Kidney epithelial cell (primary cell): ENCODE data around the gene MOBP. TPM values are rescaled to one million over a fixed set of nuclear protein-coding genes. Genes with fewer than 3 reads are reported as not detected.

Experiments used
- DNase-seq: peaks from one replicate; pipeline ENCODE4 v3.0.0-alpha.2; 2010; ENCODE audit warnings: low read depth
- H3K27me3 ChIP-seq: 2 replicates; pipeline ENCODE4 v1.6.0; 2011; ENCODE audit warnings: low read length; ENCODE audit not compliant: control insufficient read depth, insufficient read depth
- H3K36me3 ChIP-seq: 2 replicates; pipeline ENCODE4 v1.5.1; 2011; ENCODE audit warnings: low read length; ENCODE audit not compliant: control insufficient read depth, insufficient read depth
- H3K4me3 ChIP-seq: 2 replicates; pipeline ENCODE4 v1.5.1; 2011; ENCODE audit warnings: low read depth, mild to moderate bottlenecking, control low read depth, low read length
- total RNA-seq: library from RNA; depleted of rRNA; stranded (reverse); fragments of >200 nt; gene quantifications from 2 replicates; pipeline ENCODE4 v1.2.3, GENCODE V29; 2015
- TF ChIP-seq, protein P1 (sequence below): IDR thresholded peaks from 2 replicates; pipeline ENCODE4 v1.5.1; 2011; ENCODE audit warnings: mild to moderate bottlenecking, moderate library complexity, low read length, control low read depth, inconsistent platforms; ENCODE audit not compliant: insufficient read depth, poor library complexity, severe bottlenecking

Gene MOBP
- total RNA-seq, 1 donor from 2014 or later, result 0.08 TPM

DNA sequence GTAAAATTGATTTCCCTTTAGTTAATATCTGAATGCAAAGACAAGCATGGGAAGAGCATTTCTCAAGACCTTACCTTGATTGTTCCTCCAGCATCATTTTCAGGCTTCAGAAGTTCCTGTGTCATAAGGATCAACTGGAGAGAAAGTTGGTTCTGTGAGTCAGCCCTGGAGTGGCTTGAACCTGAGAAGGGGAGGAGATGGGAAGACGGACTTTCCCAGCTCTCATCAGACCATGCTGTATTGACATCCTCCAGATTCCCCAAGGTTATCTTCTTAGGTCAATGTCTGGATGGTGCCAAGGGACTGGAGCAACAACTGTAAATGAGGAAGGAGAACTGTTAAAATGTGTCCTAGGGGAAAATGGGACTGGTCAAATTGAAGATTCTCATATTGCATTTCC lies 40.0 kb upstream of the MOBP start:
- no peak for DNase-seq
- Histone ChIP-seq H3K4me3 (no peak overlapping the region), H3K27me3 (no peaks in the 10 kb centered on the region), H3K36me3 (no peaks in the 10 kb centered on the region)
- TF ChIP-seq, protein P1, sequence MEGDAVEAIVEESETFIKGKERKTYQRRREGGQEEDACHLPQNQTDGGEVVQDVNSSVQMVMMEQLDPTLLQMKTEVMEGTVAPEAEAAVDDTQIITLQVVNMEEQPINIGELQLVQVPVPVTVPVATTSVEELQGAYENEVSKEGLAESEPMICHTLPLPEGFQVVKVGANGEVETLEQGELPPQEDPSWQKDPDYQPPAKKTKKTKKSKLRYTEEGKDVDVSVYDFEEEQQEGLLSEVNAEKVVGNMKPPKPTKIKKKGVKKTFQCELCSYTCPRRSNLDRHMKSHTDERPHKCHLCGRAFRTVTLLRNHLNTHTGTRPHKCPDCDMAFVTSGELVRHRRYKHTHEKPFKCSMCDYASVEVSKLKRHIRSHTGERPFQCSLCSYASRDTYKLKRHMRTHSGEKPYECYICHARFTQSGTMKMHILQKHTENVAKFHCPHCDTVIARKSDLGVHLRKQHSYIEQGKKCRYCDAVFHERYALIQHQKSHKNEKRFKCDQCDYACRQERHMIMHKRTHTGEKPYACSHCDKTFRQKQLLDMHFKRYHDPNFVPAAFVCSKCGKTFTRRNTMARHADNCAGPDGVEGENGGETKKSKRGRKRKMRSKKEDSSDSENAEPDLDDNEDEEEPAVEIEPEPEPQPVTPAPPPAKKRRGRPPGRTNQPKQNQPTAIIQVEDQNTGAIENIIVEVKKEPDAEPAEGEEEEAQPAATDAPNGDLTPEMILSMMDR, result no peak

- Histone ChIP-seq H3K4me3 (no peak overlapping the region), H3K36me3 (no peaks in the 10 kb centered on the region), H3K27me3 (no peaks in the 10 kb centered on the region)
- TF ChIP-seq, protein P1, result no peak
- no peak for DNase-seq
Measured at GRCh38 chr3:39428745-39429201, 38.7 kb upstream of the MOBP start.

DNA sequence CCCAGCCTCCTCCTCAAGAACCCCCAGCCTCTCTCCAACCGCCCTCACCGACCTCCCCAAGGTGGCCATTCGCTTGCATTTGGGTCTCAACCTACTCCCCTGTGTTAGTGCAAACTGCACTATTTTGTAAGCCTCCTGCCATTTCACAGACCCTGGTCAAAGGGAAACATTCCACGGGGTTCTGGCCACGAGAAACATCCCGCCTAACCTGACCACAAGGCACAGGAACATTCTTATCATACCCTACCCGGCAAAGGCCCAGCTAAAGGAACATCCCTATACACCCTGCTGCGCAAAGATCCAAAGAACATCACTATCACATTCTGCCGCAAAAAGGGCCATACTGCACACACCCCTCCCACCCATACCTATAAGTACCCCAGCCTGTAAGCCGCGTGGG lies 38.0 kb upstream of the MOBP start:
- H3K36me3 ChIP-seq, result no peaks in the 10 kb centered on the region
- TF ChIP-seq, protein P1, result no peak
- DNase-seq, result no peak
- no peaks in the 10 kb centered on the region for H3K27me3 ChIP-seq
- H3K4me3 ChIP-seq, result no peak overlapping the region

DNA sequence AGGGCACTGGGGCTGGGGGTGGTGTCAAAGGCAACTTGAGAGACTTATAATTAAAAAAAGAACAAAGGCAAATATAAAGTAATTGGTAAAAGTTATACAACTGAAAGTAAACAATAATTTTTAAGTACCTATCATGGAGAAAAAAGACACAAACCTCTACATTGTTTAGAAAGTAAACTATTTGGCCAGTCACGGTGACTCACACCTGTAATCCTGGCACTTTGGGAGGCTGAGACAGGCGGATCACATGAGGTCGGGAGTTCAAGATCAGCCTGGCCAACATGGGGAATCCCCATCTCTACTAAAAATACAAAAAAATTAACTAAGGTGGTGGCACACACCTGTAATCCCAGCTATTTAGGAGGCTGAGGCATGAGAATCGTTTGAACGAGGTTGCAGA lies 35.1 kb upstream of the MOBP start:
- H3K27me3 ChIP-seq, result no peaks in the 10 kb centered on the region
- TF ChIP-seq, protein P1, result no peak
- no peaks in the 10 kb centered on the region for H3K36me3 ChIP-seq
- H3K4me3 ChIP-seq, result no peak overlapping the region
- DNase-seq, result no peak

DNA sequence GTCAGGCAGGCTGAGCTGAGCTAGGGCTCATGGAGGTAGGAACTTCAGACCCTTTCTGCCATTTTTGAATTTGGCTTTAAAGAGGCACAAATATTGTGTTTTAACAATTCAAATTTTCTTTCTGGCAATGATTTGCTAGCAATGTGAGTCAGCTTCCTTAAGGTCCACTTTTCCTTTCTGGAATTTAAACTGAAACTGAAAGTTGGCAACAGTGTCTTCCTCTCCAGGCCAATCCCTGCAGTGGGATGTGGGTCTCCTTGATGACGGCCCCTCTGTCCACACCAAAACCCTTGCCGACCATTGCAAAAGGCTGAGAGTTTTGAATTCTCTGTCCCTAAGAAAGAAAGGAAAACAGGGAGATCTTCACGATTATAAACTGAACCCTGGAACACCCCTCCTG lies 33.8 kb upstream of the MOBP start:
- no peaks in the 10 kb centered on the region for H3K36me3 ChIP-seq
- DNase-seq, result peak; percentile 51
- H3K27me3 ChIP-seq, result no peaks in the 10 kb centered on the region
- TF ChIP-seq, protein P1, result no peak
- H3K4me3 ChIP-seq, result no peak overlapping the region

- TF ChIP-seq, protein P1, result no peak
- Histone ChIP-seq H3K36me3 (no peaks in the 10 kb centered on the region), H3K27me3 (no peaks in the 10 kb centered on the region), H3K4me3 (no peak overlapping the region)
- no peak for DNase-seq
Measured at GRCh38 chr3:39434574-39434973, 32.9 kb upstream of the MOBP start.
